Measurements from ENCODE around the gene SLC37A1.

Gene SLC37A1

GRCh38 chr21:42542196-42542595 lies 28.5 kb downstream of the SLC37A1 start:
- no peak for DNase-seq (ENCODE audit: low read depth in 1 of 2, low spot score in 1 of 2)

- no peak for DNase-seq (ENCODE audit: low read depth in 1 of 2, low spot score in 1 of 2)
Observed at GRCh38 chr21:42542596-42542995, 28.9 kb downstream of the SLC37A1 start.

GRCh38 chr21:42543106-42543847 lies 29.6 kb downstream of the SLC37A1 start:
- no peak for DNase-seq (ENCODE audit: low read depth in 1 of 2, low spot score in 1 of 2)

GRCh38 chr21:42544544-42544943 lies 30.9 kb downstream of the SLC37A1 start:
- no peak for DNase-seq (ENCODE audit: low read depth in 1 of 2, low spot score in 1 of 2)

- DNase-seq (ENCODE audit: low read depth in 1 of 2, low spot score in 1 of 2), result no peak
Observed at GRCh38 chr21:42545317-42545716, 31.7 kb downstream of the SLC37A1 start.

- DNase-seq (ENCODE audit: low read depth in 1 of 2, low spot score in 1 of 2), result no peak
Observed at GRCh38 chr21:42545745-42546144, 32.1 kb downstream of the SLC37A1 start.

GRCh38 chr21:42546433-42546832 lies 32.8 kb downstream of the SLC37A1 start:
- DNase-seq (ENCODE audit: low read depth in 1 of 2, low spot score in 1 of 2), result no peak

- no peak for DNase-seq (ENCODE audit: low read depth in 1 of 2, low spot score in 1 of 2)
Observed at GRCh38 chr21:42547001-42547905, 33.6 kb downstream of the SLC37A1 start.

- DNase-seq (ENCODE audit: low read depth in 1 of 2, low spot score in 1 of 2), result no peak
Observed at GRCh38 chr21:42547906-42548365, 34.3 kb downstream of the SLC37A1 start.

- no peak for DNase-seq (ENCODE audit: low read depth in 1 of 2, low spot score in 1 of 2)
Observed at GRCh38 chr21:42548687-42549406, 35.2 kb downstream of the SLC37A1 start.

GRCh38 chr21:42550817-42551216 lies 37.2 kb downstream of the SLC37A1 start:
- DNase-seq (ENCODE audit: low read depth in 1 of 2, low spot score in 1 of 2), result no peak

GRCh38 chr21:42552407-42553336 lies 39.0 kb downstream of the SLC37A1 start:
- DNase-seq (ENCODE audit: low read depth in 1 of 2, low spot score in 1 of 2), result no peak

GRCh38 chr21:42553435-42553834 lies 39.8 kb downstream of the SLC37A1 start:
- no peak for DNase-seq (ENCODE audit: low read depth in 1 of 2, low spot score in 1 of 2)

GRCh38 chr21:42554251-42554961 lies 40.8 kb downstream of the SLC37A1 start:
- no peak for DNase-seq (ENCODE audit: low read depth in 1 of 2, low spot score in 1 of 2)

- no peak for DNase-seq (ENCODE audit: low read depth in 1 of 2, low spot score in 1 of 2)
Observed at GRCh38 chr21:42555756-42556438, 42.2 kb downstream of the SLC37A1 start.

GRCh38 chr21:42556476-42556875 lies 42.8 kb downstream of the SLC37A1 start:
- DNase-seq (ENCODE audit: low read depth in 1 of 2, low spot score in 1 of 2), result no peak

- no peak for DNase-seq (ENCODE audit: low read depth in 1 of 2, low spot score in 1 of 2)
Observed at GRCh38 chr21:42556960-42557359, 43.3 kb downstream of the SLC37A1 start.

GRCh38 chr21:42557420-42557819 lies 43.8 kb downstream of the SLC37A1 start:
- no peak for DNase-seq (ENCODE audit: low read depth in 1 of 2, low spot score in 1 of 2)

GRCh38 chr21:42558368-42558767 lies 44.7 kb downstream of the SLC37A1 start:
- DNase-seq (ENCODE audit: low read depth in 1 of 2, low spot score in 1 of 2), result no peak

All from activated T-helper 1 cell treated with anti-CD3 and anti-CD28 coated beads, Interleukin-2, amount 50 U/mL, for 16 hours (primary cell).